Gastrocnemius medialis (tissue), 4 donors: ENCODE data around the gene FCRLB.

Experiments used
- POLR2A ChIP-seq, 2 donors: fragments of 450-650 bp; IDR thresholded peaks; one replicate each; pipeline ENCODE4 v1.6.1; 2017; ENCODE audit warnings: antibody characterized with exemption in 2 of 2, mild to moderate bottlenecking in 2 of 2, moderate library complexity in 2 of 2
- TF ChIP-seq, protein P1 (sequence below), 5 experiments: fragments of 450-650 bp in 3 of 5; fragments of 200-600 bp in 2 of 5; sonication (generic) in 2 of 5; IDR thresholded peaks in 4 of 5; conservative IDR thresholded peaks in 1 of 5; 1 replicate in 4 of 5; 2 replicates in 1 of 5; pipeline ENCODE4 v1.5.1; 2016 to 2019; ENCODE audit warnings: antibody characterized with exemption in 5 of 5, mild to moderate bottlenecking in 3 of 5, moderate library complexity in 3 of 5

DNA sequence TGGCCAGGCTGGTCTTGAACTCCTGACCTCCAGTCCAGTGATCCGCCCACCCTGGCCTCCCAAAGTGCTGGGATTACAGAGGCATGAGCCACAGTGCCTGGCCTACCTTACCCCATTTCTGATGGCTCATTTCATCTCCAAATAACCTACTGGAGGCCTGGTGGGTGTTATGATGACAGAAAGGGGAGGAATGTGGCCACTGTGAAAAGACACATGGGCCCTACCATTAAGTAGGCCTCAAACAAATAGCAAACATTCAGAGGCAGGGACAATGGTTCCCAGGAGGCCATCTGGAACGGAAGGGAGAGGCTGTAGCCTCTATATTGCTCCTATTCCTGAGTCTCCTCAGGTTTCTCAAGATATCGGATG lies 15.2 kb upstream of the FCRLB start:
- no peak for TF ChIP-seq POLR2A (IDR thresholded peaks at IDR 0.05)
- TF ChIP-seq, protein P1, sequence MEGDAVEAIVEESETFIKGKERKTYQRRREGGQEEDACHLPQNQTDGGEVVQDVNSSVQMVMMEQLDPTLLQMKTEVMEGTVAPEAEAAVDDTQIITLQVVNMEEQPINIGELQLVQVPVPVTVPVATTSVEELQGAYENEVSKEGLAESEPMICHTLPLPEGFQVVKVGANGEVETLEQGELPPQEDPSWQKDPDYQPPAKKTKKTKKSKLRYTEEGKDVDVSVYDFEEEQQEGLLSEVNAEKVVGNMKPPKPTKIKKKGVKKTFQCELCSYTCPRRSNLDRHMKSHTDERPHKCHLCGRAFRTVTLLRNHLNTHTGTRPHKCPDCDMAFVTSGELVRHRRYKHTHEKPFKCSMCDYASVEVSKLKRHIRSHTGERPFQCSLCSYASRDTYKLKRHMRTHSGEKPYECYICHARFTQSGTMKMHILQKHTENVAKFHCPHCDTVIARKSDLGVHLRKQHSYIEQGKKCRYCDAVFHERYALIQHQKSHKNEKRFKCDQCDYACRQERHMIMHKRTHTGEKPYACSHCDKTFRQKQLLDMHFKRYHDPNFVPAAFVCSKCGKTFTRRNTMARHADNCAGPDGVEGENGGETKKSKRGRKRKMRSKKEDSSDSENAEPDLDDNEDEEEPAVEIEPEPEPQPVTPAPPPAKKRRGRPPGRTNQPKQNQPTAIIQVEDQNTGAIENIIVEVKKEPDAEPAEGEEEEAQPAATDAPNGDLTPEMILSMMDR (IDR thresholded peaks at IDR 0.05 in 4 of 5, conservative IDR thresholded peaks at IDR 0.05 in 1 of 5) = no peak
